SU-DHL-6 (cell line): Measurements from ENCODE around the gene GLS.

Experiments
- H2AFZ ChIP-seq: fragments of 200-600 bp; sonication (generic); 2 replicates; pipeline ENCODE4 v1.6.1; 2014; ENCODE audit warnings: low read depth, mild to moderate bottlenecking, moderate library complexity, mixed read lengths, antibody characterized with exemption, low read length; ENCODE audit not compliant: severe bottlenecking
- H3F3A ChIP-seq: fragments of 200-600 bp; shearing (Covaris generic); 2 replicates; pipeline ENCODE4 v1.6.0; 2016; ENCODE audit warnings: antibody characterized with exemption, mild to moderate bottlenecking; ENCODE audit not compliant: insufficient read depth
- H3K27ac ChIP-seq: fragments of 200-600 bp; sonication (generic); 2 replicates; pipeline ENCODE4 v1.5.1; 2016; ENCODE audit warnings: low read depth, mild to moderate bottlenecking, low read length, moderate library complexity, mixed read lengths
- H3K27me3 ChIP-seq: fragments of 200-600 bp; sonication (generic), shearing (Covaris generic); 2 replicates; pipeline ENCODE4 v1.6.0; 2014; ENCODE audit warnings: mild to moderate bottlenecking, low read length
- H3K36me3 ChIP-seq: fragments of 200-600 bp; sonication (generic); 2 replicates; pipeline ENCODE4 v1.6.1; 2014; ENCODE audit warnings: mild to moderate bottlenecking, low read length, mixed read lengths
- H3K4me2 ChIP-seq: fragments of 300-600, 200-600 bp; shearing (Covaris generic), sonication (generic); 2 replicates; pipeline ENCODE4 v1.6.0; 2014; ENCODE audit warnings: low read length, low read depth, mild to moderate bottlenecking; ENCODE audit not compliant: poor library complexity, severe bottlenecking
- H3K4me3 ChIP-seq: fragments of 200-600 bp; sonication (generic); 2 replicates; pipeline ENCODE4 v1.5.1; 2014; ENCODE audit warnings: antibody characterized with exemption, low read length, mild to moderate bottlenecking, mixed read lengths; ENCODE audit not compliant: insufficient read depth, poor library complexity, severe bottlenecking
- H3K79me2 ChIP-seq: fragments of 200-600 bp; sonication (generic); 2 replicates; pipeline ENCODE4 v1.6.1; 2014; ENCODE audit warnings: mild to moderate bottlenecking, low read length, moderate library complexity; ENCODE audit not compliant: insufficient read depth
- H3K9ac ChIP-seq: fragments of 200-600 bp; sonication (generic); 2 replicates; pipeline ENCODE4 v1.7.0; 2014; ENCODE audit warnings: mild to moderate bottlenecking, low read length
- H3K9me2 ChIP-seq: fragments of 200-600 bp; sonication (generic); replicated peaks from 2 replicates; pipeline ENCODE4 v1.6.1; 2014; ENCODE audit warnings: low read length; ENCODE audit not compliant: insufficient read depth
- H3K9me3 ChIP-seq: fragments of 200-600 bp; sonication (generic); 2 replicates; pipeline ENCODE4 v1.6.1; 2014; ENCODE audit warnings: low read length, mixed read lengths; ENCODE audit not compliant: insufficient read depth
- H4K20me1 ChIP-seq: fragments of 200-600 bp; sonication (generic); 2 replicates; pipeline ENCODE4 v1.6.1; 2014; ENCODE audit warnings: low read depth, mild to moderate bottlenecking, antibody characterized with exemption, low read length, moderate library complexity, mixed read lengths
- EZH2phosphoT487 ChIP-seq: fragments of 200-600 bp; sonication (generic), shearing (Covaris generic); conservative IDR thresholded peaks from 2 replicates; pipeline ENCODE4 v1.6.1; 2018; ENCODE audit warnings: mild to moderate bottlenecking, antibody characterized with exemption, low read length, moderate library complexity, mixed read lengths
- TF ChIP-seq, protein P1 (sequence below): fragments of 200-600 bp; sonication (generic); IDR thresholded peaks from one replicate; pipeline ENCODE4 v1.5.1; 2017; ENCODE audit warnings: antibody characterized with exemption, mild to moderate bottlenecking, low read length, moderate library complexity; ENCODE audit not compliant: insufficient read depth, poor library complexity, severe bottlenecking

The GLS gene

DNA sequence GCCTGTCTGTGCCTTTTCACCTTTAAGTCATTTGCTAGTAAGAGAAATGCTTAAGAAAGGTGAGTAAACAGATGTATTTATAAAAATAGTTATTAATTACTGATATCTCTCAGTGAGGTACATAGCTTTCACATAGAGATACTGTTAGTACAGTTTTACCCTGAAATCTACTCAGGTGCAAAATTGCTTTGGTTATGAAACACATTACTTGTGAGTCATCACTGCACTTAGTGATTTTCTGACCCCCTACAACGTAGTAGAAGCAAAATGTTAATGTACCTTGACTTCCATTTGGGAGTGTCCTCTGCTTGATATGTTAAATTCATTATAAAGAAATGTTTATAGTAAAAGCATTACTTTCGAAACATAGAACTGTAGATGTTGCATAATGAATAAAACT, 6.5 kb downstream of the GLS start:
- Histone ChIP-seq H3K4me3 (no peak overlapping the region), H4K20me1 (peaks cover 33% of the 10 kb centered on the region), H3K36me3 (peaks cover 24% of the 10 kb centered on the region), H3K4me2 (peak overlapping the region; percentile 48), H3K79me2 (peaks cover 99% of the 10 kb centered on the region), H3K9me3 (no peaks in the 10 kb centered on the region), H3K27ac (peak overlapping the region; percentile 56), H3K27me3 (no peaks in the 10 kb centered on the region), H3F3A (peaks cover 59% of the 10 kb centered on the region), H3K9me2 (no peaks in the 10 kb centered on the region), H2AFZ (no peak overlapping the region), H3K9ac (no peak overlapping the region)
- TF ChIP-seq, protein P1, sequence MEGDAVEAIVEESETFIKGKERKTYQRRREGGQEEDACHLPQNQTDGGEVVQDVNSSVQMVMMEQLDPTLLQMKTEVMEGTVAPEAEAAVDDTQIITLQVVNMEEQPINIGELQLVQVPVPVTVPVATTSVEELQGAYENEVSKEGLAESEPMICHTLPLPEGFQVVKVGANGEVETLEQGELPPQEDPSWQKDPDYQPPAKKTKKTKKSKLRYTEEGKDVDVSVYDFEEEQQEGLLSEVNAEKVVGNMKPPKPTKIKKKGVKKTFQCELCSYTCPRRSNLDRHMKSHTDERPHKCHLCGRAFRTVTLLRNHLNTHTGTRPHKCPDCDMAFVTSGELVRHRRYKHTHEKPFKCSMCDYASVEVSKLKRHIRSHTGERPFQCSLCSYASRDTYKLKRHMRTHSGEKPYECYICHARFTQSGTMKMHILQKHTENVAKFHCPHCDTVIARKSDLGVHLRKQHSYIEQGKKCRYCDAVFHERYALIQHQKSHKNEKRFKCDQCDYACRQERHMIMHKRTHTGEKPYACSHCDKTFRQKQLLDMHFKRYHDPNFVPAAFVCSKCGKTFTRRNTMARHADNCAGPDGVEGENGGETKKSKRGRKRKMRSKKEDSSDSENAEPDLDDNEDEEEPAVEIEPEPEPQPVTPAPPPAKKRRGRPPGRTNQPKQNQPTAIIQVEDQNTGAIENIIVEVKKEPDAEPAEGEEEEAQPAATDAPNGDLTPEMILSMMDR: no peak

DNA sequence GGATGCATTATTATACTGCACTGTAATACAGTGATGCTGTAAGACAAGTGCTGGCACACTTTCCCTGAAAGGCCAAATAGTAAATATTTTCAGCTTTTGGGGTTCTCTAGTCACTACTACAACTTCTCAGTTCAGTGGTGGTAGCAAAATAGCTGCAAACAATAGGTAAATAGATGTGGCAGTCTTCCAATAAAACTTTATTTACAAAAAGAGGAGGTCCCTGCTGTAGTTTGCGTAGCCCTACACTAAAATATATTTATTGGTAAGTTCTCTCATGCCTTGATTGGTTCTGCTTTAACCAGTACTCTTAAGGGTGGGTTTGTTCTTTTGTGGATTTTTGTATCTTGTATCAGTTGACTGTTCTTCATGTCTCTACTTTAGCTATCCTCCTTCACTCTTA, 7.8 kb downstream of the GLS start:
- H3K36me3 ChIP-seq: peaks cover 31% of the 10 kb centered on the region
- no peak for TF ChIP-seq EZH2phosphoT487
- TF ChIP-seq, protein P1: no peak

GRCh38 chr2:190889175-190889943, 8.7 kb downstream of the GLS start:
- Histone ChIP-seq H3K27ac (peak overlapping the region; percentile 11; the same call in 1 of the 2 replicates), H3K79me2 (peaks cover 99% of the 10 kb centered on the region), H3K9me2 (no peaks in the 10 kb centered on the region), H3K4me2 (peak overlapping the region; percentile 40), H4K20me1 (peaks cover 34% of the 10 kb centered on the region), H3K9me3 (no peaks in the 10 kb centered on the region), H3F3A (peaks cover 41% of the 10 kb centered on the region), H3K9ac (no peak overlapping the region), H2AFZ (no peak overlapping the region), H3K36me3 (peaks cover 22% of the 10 kb centered on the region; the same call in 1 of the 2 replicates), H3K27me3 (no peaks in the 10 kb centered on the region), H3K4me3 (no peak overlapping the region)
- TF ChIP-seq, protein P1: no peak
- TF ChIP-seq EZH2phosphoT487: no peak

More for the DNA sequence above, 7.8 kb downstream of the GLS start:
- no peaks in the 10 kb centered on the region for H3K27me3 ChIP-seq
- no peaks in the 10 kb centered on the region for H3K9me2 ChIP-seq
- peak overlapping the region; percentile 48 for H3K4me2 ChIP-seq
- no peak overlapping the region for H3K9ac ChIP-seq
- H3K9me3 ChIP-seq: no peaks in the 10 kb centered on the region
- H3F3A ChIP-seq: peaks cover 50% of the 10 kb centered on the region
- H3K4me3 ChIP-seq: no peak overlapping the region
- no peak overlapping the region for H2AFZ ChIP-seq
- H4K20me1 ChIP-seq: peaks cover 37% of the 10 kb centered on the region
- peaks cover 99% of the 10 kb centered on the region for H3K79me2 ChIP-seq
- H3K27ac ChIP-seq: peak overlapping the region; percentile 56; the same call in 1 of the 2 replicates
